ENCODE measurements around the gene AQP12A. TPM values are rescaled to one million over a fixed set of nuclear protein-coding genes. Genes with fewer than 3 reads are reported as not detected.
A peak's percentile ranks its signal among the peaks of the same experiment; 100 is the strongest.
"Not testable (repeated sequence)": the region's sequence is repeated elsewhere in the genome, so short reads cannot be mapped to it uniquely, and the experiment has no call there.

Gene AQP12A
- not detected for total RNA-seq
- polyA plus RNA-seq = not detected
- total RNA-seq = not detected

GRCh38 chr2:240691631-240692420 is at the start of gene AQP12A:
Gene AQP12A, plus strand, starts transcription at chr2:240691866. Its CDS starts 48 bp downstream, at chr2:240691914.
- H3K9me3 Mint-ChIP-seq; POLR2A ChIA-PET; H3K36me3 ChIP-seq (ENCODE audit: control insufficient read depth in 2 of 3, insufficient read depth in 3 of 3, low read length in 3 of 3); H3K27me3 ChIP-seq (ENCODE audit: control insufficient read depth in 2 of 2, insufficient read depth in 2 of 2, low read length in 2 of 2); H3K4me1 ChIP-seq (ENCODE audit: control insufficient read depth in 2 of 2, insufficient read depth in 2 of 2, low read length in 2 of 2); H3K4me1 Mint-ChIP-seq; H3K27ac ChIP-seq (ENCODE audit: low read depth, low read length); CTCF ChIA-PET; H3K4me3 ChIP-seq (ENCODE audit: low read length); H3K27ac Mint-ChIP-seq; H3K36me3 Mint-ChIP-seq; ATAC-seq; H3K27me3 Mint-ChIP-seq; H3K9me3 ChIP-seq (ENCODE audit: control insufficient read depth in 2 of 3, low read length in 3 of 3); intact Hi-C loops (cut with micrococcal nuclease): not testable (repeated sequence)
- DNase-seq = peak in 2 of 9 donors; percentile 5 to 19
- H3K4me3 Mint-ChIP-seq = peak within 1 kb of the TSS in 4 of 10 donors; percentile 34 to 64 (median 47)

GRCh38 chr2:240642061-240642805 is 49.4 kb upstream of the AQP12A start:
- H3K36me3 Mint-ChIP-seq = no peaks in the 10 kb centered on the region
- peaks cover 0 to 4% of the 10 kb centered on the region in 2 donors for H3K4me1 ChIP-seq (ENCODE audit: control insufficient read depth in 2 of 2, insufficient read depth in 2 of 2, low read length in 2 of 2)
- H3K4me3 ChIP-seq (ENCODE audit: low read length) = no peak overlapping the region
- no peak overlapping the region for H3K27ac ChIP-seq (ENCODE audit: low read depth, low read length)
- CTCF ChIA-PET = no interaction called here
- no peak overlapping the region for H3K27ac Mint-ChIP-seq
- DNase-seq (no peak), ATAC-seq (no peak)
- peaks cover 0 to 2% (median 0%) of the 10 kb centered on the region in 11 donors for H3K9me3 Mint-ChIP-seq
- no peaks in the 10 kb centered on the region for H3K36me3 ChIP-seq (ENCODE audit: control insufficient read depth in 2 of 3, insufficient read depth in 3 of 3, low read length in 3 of 3)
- peaks cover 0 to 4% (median 0%) of the 10 kb centered on the region in 5 donors for H3K27me3 Mint-ChIP-seq
- no peaks in the 10 kb centered on the region for H3K9me3 ChIP-seq (ENCODE audit: control insufficient read depth in 2 of 3, low read length in 3 of 3)
- H3K4me3 Mint-ChIP-seq = no peak overlapping the region
- POLR2A ChIA-PET = no interaction called here
- H3K4me1 Mint-ChIP-seq = peaks cover 0 to 9% (median 8%) of the 10 kb centered on the region in 7 donors
- intact Hi-C loops (cut with micrococcal nuclease) = no loop called here
- H3K27me3 ChIP-seq (ENCODE audit: control insufficient read depth in 2 of 2, insufficient read depth in 2 of 2, low read length in 2 of 2) = no peaks in the 10 kb centered on the region

GRCh38 chr2:240642806-240643092 is 48.9 kb upstream of the AQP12A start:
- Histone ChIP-seq H3K4me1 (ENCODE audit: control insufficient read depth in 2 of 2, insufficient read depth in 2 of 2, low read length in 2 of 2) (peaks cover 0 to 4% of the 10 kb centered on the region in 2 donors), H3K9me3 (ENCODE audit: control insufficient read depth in 2 of 3, low read length in 3 of 3) (no peaks in the 10 kb centered on the region), H3K27me3 (ENCODE audit: control insufficient read depth in 2 of 2, insufficient read depth in 2 of 2, low read length in 2 of 2) (no peaks in the 10 kb centered on the region), H3K27ac (ENCODE audit: low read depth, low read length) (no peak overlapping the region), H3K4me3 (ENCODE audit: low read length) (no peak overlapping the region), H3K36me3 (ENCODE audit: control insufficient read depth in 2 of 3, insufficient read depth in 3 of 3, low read length in 3 of 3) (no peaks in the 10 kb centered on the region)
- POLR2A ChIA-PET = no interaction called here
- H3K36me3 Mint-ChIP-seq = no peaks in the 10 kb centered on the region
- H3K9me3 Mint-ChIP-seq = peaks cover 0 to 2% (median 0%) of the 10 kb centered on the region in 11 donors
- H3K27ac Mint-ChIP-seq = no peak overlapping the region
- DNase-seq (no peak), ATAC-seq (no peak)
- H3K4me3 Mint-ChIP-seq = no peak overlapping the region
- intact Hi-C loops (cut with micrococcal nuclease) = no loop called here
- H3K27me3 Mint-ChIP-seq = peaks cover 0 to 8% (median 4%) of the 10 kb centered on the region in 5 donors
- peaks cover 0 to 9% (median 8%) of the 10 kb centered on the region in 7 donors for H3K4me1 Mint-ChIP-seq
- CTCF ChIA-PET = no interaction called here

GRCh38 chr2:240643093-240643810 is 48.4 kb upstream of the AQP12A start:
- H3K4me3 ChIP-seq (ENCODE audit: low read length) = no peak overlapping the region
- H3K9me3 ChIP-seq (ENCODE audit: control insufficient read depth in 2 of 3, low read length in 3 of 3) = no peaks in the 10 kb centered on the region
- ChIA-PET POLR2A (no interaction called here), CTCF (no interaction called here)
- Mint-ChIP-seq H3K27me3 (peaks cover 0 to 9% (median 6%) of the 10 kb centered on the region in 5 donors), H3K4me1 (peaks cover 0 to 9% (median 8%) of the 10 kb centered on the region in 7 donors), H3K27ac (no peak overlapping the region), H3K9me3 (peaks cover 0 to 2% (median 0%) of the 10 kb centered on the region in 11 donors), H3K36me3 (no peaks in the 10 kb centered on the region), H3K4me3 (no peak overlapping the region)
- H3K27ac ChIP-seq (ENCODE audit: low read depth, low read length) = no peak overlapping the region
- DNase-seq (no peak), ATAC-seq (no peak)
- H3K27me3 ChIP-seq (ENCODE audit: control insufficient read depth in 2 of 2, insufficient read depth in 2 of 2, low read length in 2 of 2) = no peaks in the 10 kb centered on the region
- no peaks in the 10 kb centered on the region for H3K36me3 ChIP-seq (ENCODE audit: control insufficient read depth in 2 of 3, insufficient read depth in 3 of 3, low read length in 3 of 3)
- intact Hi-C loops (cut with micrococcal nuclease) = no loop called here
- H3K4me1 ChIP-seq (ENCODE audit: control insufficient read depth in 2 of 2, insufficient read depth in 2 of 2, low read length in 2 of 2) = peaks cover 0 to 4% of the 10 kb centered on the region in 2 donors

- Histone ChIP-seq H3K4me3 (ENCODE audit: low read length) (no peak overlapping the region), H3K4me1 (ENCODE audit: control insufficient read depth in 2 of 2, insufficient read depth in 2 of 2, low read length in 2 of 2) (peaks cover 0 to 4% of the 10 kb centered on the region in 2 donors), H3K27ac (ENCODE audit: low read depth, low read length) (no peak overlapping the region), H3K36me3 (ENCODE audit: control insufficient read depth in 2 of 3, insufficient read depth in 3 of 3, low read length in 3 of 3) (no peaks in the 10 kb centered on the region), H3K9me3 (ENCODE audit: control insufficient read depth in 2 of 3, low read length in 3 of 3) (no peaks in the 10 kb centered on the region), H3K27me3 (ENCODE audit: control insufficient read depth in 2 of 2, insufficient read depth in 2 of 2, low read length in 2 of 2) (no peaks in the 10 kb centered on the region)
- H3K27me3 Mint-ChIP-seq = peaks cover 0 to 15% (median 11%) of the 10 kb centered on the region in 5 donors
- ChIA-PET CTCF (no interaction called here), POLR2A (interaction anchor here (0.6 kb wide), 1 partner anchor 184 kb away, joined by 4 read pairs; no protein-coding TSS in a partner anchor)
- intact Hi-C loops (cut with micrococcal nuclease) = no loop called here
- no peaks in the 10 kb centered on the region for H3K36me3 Mint-ChIP-seq
- peaks cover 0 to 9% (median 8%) of the 10 kb centered on the region in 7 donors for H3K4me1 Mint-ChIP-seq
- peak overlapping the region in 3 of 9 donors; percentile 21 to 82 (median 44) for H3K27ac Mint-ChIP-seq
- H3K9me3 Mint-ChIP-seq = peaks cover 0 to 2% (median 0%) of the 10 kb centered on the region in 11 donors
- ATAC-seq = no peak
- no peak for DNase-seq
- no peak overlapping the region for H3K4me3 Mint-ChIP-seq
Observed at GRCh38 chr2:240643811-240644150, 47.9 kb upstream of the AQP12A start.

GRCh38 chr2:240644171-240644651 is 47.5 kb upstream of the AQP12A start:
- H3K4me1 Mint-ChIP-seq = peaks cover 0 to 9% (median 8%) of the 10 kb centered on the region in 7 donors
- H3K27me3 ChIP-seq (ENCODE audit: control insufficient read depth in 2 of 2, insufficient read depth in 2 of 2, low read length in 2 of 2) = no peaks in the 10 kb centered on the region
- H3K9me3 ChIP-seq (ENCODE audit: control insufficient read depth in 2 of 3, low read length in 3 of 3) = no peaks in the 10 kb centered on the region
- intact Hi-C loops (cut with micrococcal nuclease) = no loop called here
- ChIA-PET POLR2A (interaction anchor here (0.6 kb wide), 1 partner anchor 183 kb away, joined by 4 read pairs; no protein-coding TSS in a partner anchor), CTCF (interaction anchor here (0.7 kb wide), 1 partner anchor 725 kb away, joined by 5 read pairs; no protein-coding TSS in a partner anchor)
- H3K4me1 ChIP-seq (ENCODE audit: control insufficient read depth in 2 of 2, insufficient read depth in 2 of 2, low read length in 2 of 2) = peaks cover 0 to 4% of the 10 kb centered on the region in 2 donors
- H3K4me3 ChIP-seq (ENCODE audit: low read length) = no peak overlapping the region
- peaks cover 0 to 19% (median 14%) of the 10 kb centered on the region in 5 donors for H3K27me3 Mint-ChIP-seq
- peaks cover 0 to 2% (median 0%) of the 10 kb centered on the region in 11 donors for H3K9me3 Mint-ChIP-seq
- DNase-seq (no peak), ATAC-seq (no peak)
- H3K27ac Mint-ChIP-seq = peak overlapping the region in 3 of 9 donors; percentile 21 to 82 (median 44)
- H3K36me3 ChIP-seq (ENCODE audit: control insufficient read depth in 2 of 3, insufficient read depth in 3 of 3, low read length in 3 of 3) = no peaks in the 10 kb centered on the region
- H3K36me3 Mint-ChIP-seq = no peaks in the 10 kb centered on the region
- no peak overlapping the region for H3K27ac ChIP-seq (ENCODE audit: low read depth, low read length)
- H3K4me3 Mint-ChIP-seq = no peak overlapping the region
